ENCODE data around the gene PEX7.
A peak's percentile ranks its signal among the peaks of the same experiment; 100 is the strongest.

The PEX7 gene

GRCh38 chr6:136822376-136823127 lies at the start of gene PEX7:
Gene PEX7, plus strand, starts transcription at chr6:136822592. Its CDS starts 74 bp downstream, at chr6:136822666.
- peaks cover 9% of the 10 kb centered on the region for H3K4me1 ChIP-seq
- in situ Hi-C loops (cut with MboI; ENCODE audit: low sequenced_read_pairs) = no loop called here
- DNase-seq (ENCODE audit: low spot score in 2 of 2) = peak; percentile 88 to 92
- H3K9me3 ChIP-seq = no peaks in the 10 kb centered on the region
- 0 out of 2 replicates have a peak, but pooled peaks cover 4% of the 10 kb centered on the region for H3K36me3 ChIP-seq (replicated peaks)
- H3K27me3 ChIP-seq (ENCODE audit: low read depth) = no peaks in the 10 kb centered on the region
- H3K4me3 ChIP-seq = peak within 1 kb of the TSS; percentile 39

GRCh38 chr6:136772685-136773472 lies 49.5 kb upstream of the PEX7 start:
- H3K9me3 ChIP-seq = no peaks in the 10 kb centered on the region
- peak in 1 of 2 experiments; percentile 27 for DNase-seq (ENCODE audit: low spot score in 2 of 2)
- H3K27me3 ChIP-seq (ENCODE audit: low read depth) = no peaks in the 10 kb centered on the region
- H3K4me3 ChIP-seq = no peak overlapping the region
- in situ Hi-C loops (cut with MboI; ENCODE audit: low sequenced_read_pairs) = no loop called here
- no peaks in the 10 kb centered on the region for H3K36me3 ChIP-seq (replicated peaks)
- peaks cover 44% of the 10 kb centered on the region for H3K4me1 ChIP-seq

- in situ Hi-C loops (cut with MboI; ENCODE audit: low sequenced_read_pairs) = no loop called here
- no peak for DNase-seq (ENCODE audit: low spot score in 2 of 2)
- H3K27me3 ChIP-seq (ENCODE audit: low read depth) = no peaks in the 10 kb centered on the region
- no peak overlapping the region for H3K4me3 ChIP-seq
- no peaks in the 10 kb centered on the region for H3K9me3 ChIP-seq
- no peaks in the 10 kb centered on the region for H3K36me3 ChIP-seq (replicated peaks)
- peaks cover 44% of the 10 kb centered on the region for H3K4me1 ChIP-seq
These were observed 49.0 kb upstream of the PEX7 start for GRCh38 chr6:136773473-136773796.

GRCh38 chr6:136774228-136775041 lies 48.0 kb upstream of the PEX7 start:
- in situ Hi-C loops (cut with MboI; ENCODE audit: low sequenced_read_pairs) = loop anchor here (25.0 kb wide), 1 partner anchor 487 kb away; the partner anchor contains the start of gene BCLAF1
- no peaks in the 10 kb centered on the region for H3K9me3 ChIP-seq
- no peaks in the 10 kb centered on the region for H3K27me3 ChIP-seq (ENCODE audit: low read depth)
- peaks cover 45% of the 10 kb centered on the region for H3K4me1 ChIP-seq
- peak in 1 of 2 experiments; percentile 84 for DNase-seq (ENCODE audit: low spot score in 2 of 2)
- no peak overlapping the region for H3K4me3 ChIP-seq
- H3K36me3 ChIP-seq (replicated peaks) = no peaks in the 10 kb centered on the region

- Histone ChIP-seq H3K9me3 (no peaks in the 10 kb centered on the region), H3K27me3 (ENCODE audit: low read depth) (no peaks in the 10 kb centered on the region), H3K4me3 (no peak overlapping the region), H3K36me3 (replicated peaks) (no peaks in the 10 kb centered on the region), H3K4me1 (peaks cover 52% of the 10 kb centered on the region)
- in situ Hi-C loops (cut with MboI; ENCODE audit: low sequenced_read_pairs) = loop anchor here (25.0 kb wide), 1 partner anchor 488 kb away; the partner anchor contains the start of gene BCLAF1
- no peak for DNase-seq (ENCODE audit: low spot score in 2 of 2)
These were observed 47.3 kb upstream of the PEX7 start for GRCh38 chr6:136775081-136775480.

- H3K4me3 ChIP-seq = no peak overlapping the region
- no peaks in the 10 kb centered on the region for H3K9me3 ChIP-seq
- no peaks in the 10 kb centered on the region for H3K36me3 ChIP-seq (replicated peaks)
- H3K4me1 ChIP-seq = peaks cover 54% of the 10 kb centered on the region
- in situ Hi-C loops (cut with MboI; ENCODE audit: low sequenced_read_pairs) = loop anchor here (25.0 kb wide), 1 partner anchor 488 kb away; the partner anchor contains the start of gene BCLAF1
- H3K27me3 ChIP-seq (ENCODE audit: low read depth) = no peaks in the 10 kb centered on the region
- DNase-seq (ENCODE audit: low spot score in 2 of 2) = no peak
These were observed 46.8 kb upstream of the PEX7 start for GRCh38 chr6:136775548-136775947.

- in situ Hi-C loops (cut with MboI; ENCODE audit: low sequenced_read_pairs) = loop anchor here (25.0 kb wide), 1 partner anchor 490 kb away; the partner anchor contains the start of gene BCLAF1
- Histone ChIP-seq H3K4me1 (peaks cover 48% of the 10 kb centered on the region), H3K4me3 (no peak overlapping the region)
These were observed 44.7 kb upstream of the PEX7 start for GRCh38 chr6:136777651-136778050.

GRCh38 chr6:136779682-136780081 lies 42.7 kb upstream of the PEX7 start:
- Histone ChIP-seq H3K4me3 (no peak overlapping the region), H3K4me1 (peaks cover 30% of the 10 kb centered on the region), H3K27me3 (ENCODE audit: low read depth) (no peaks in the 10 kb centered on the region), H3K9me3 (no peaks in the 10 kb centered on the region), H3K36me3 (replicated peaks) (no peaks in the 10 kb centered on the region)
- in situ Hi-C loops (cut with MboI; ENCODE audit: low sequenced_read_pairs) = loop anchor here (25.0 kb wide), 1 partner anchor 492 kb away; the partner anchor contains the start of gene BCLAF1
- no peak for DNase-seq (ENCODE audit: low spot score in 2 of 2)

More at GRCh38 chr6:136777651-136778050, 44.7 kb upstream of the PEX7 start:
- H3K36me3 ChIP-seq (replicated peaks) = no peaks in the 10 kb centered on the region
- no peaks in the 10 kb centered on the region for H3K9me3 ChIP-seq
- no peak for DNase-seq (ENCODE audit: low spot score in 2 of 2)
- no peaks in the 10 kb centered on the region for H3K27me3 ChIP-seq (ENCODE audit: low read depth)

- no peaks in the 10 kb centered on the region for H3K9me3 ChIP-seq
- no peaks in the 10 kb centered on the region for H3K27me3 ChIP-seq (ENCODE audit: low read depth)
- peaks cover 17% of the 10 kb centered on the region for H3K4me1 ChIP-seq
- DNase-seq (ENCODE audit: low spot score in 2 of 2) = no peak
- no peak overlapping the region for H3K4me3 ChIP-seq
- no peaks in the 10 kb centered on the region for H3K36me3 ChIP-seq (replicated peaks)
- in situ Hi-C loops (cut with MboI; ENCODE audit: low sequenced_read_pairs) = loop anchor here (25.0 kb wide), 1 partner anchor 494 kb away; the partner anchor contains the start of gene BCLAF1
These were observed 41.4 kb upstream of the PEX7 start for GRCh38 chr6:136780972-136781371.

GRCh38 chr6:136782021-136782770 lies 40.2 kb upstream of the PEX7 start:
- in situ Hi-C loops (cut with MboI; ENCODE audit: low sequenced_read_pairs) = loop anchor here (25.0 kb wide), 1 partner anchor 495 kb away; the partner anchor contains the start of gene BCLAF1
- Histone ChIP-seq H3K9me3 (no peaks in the 10 kb centered on the region), H3K4me3 (no peak overlapping the region), H3K27me3 (ENCODE audit: low read depth) (no peaks in the 10 kb centered on the region), H3K36me3 (replicated peaks) (no peaks in the 10 kb centered on the region), H3K4me1 (peaks cover 13% of the 10 kb centered on the region)
- DNase-seq (ENCODE audit: low spot score in 2 of 2) = no peak

GRCh38 chr6:136783021-136783420 lies 39.4 kb upstream of the PEX7 start:
- in situ Hi-C loops (cut with MboI; ENCODE audit: low sequenced_read_pairs) = loop anchor here (25.0 kb wide), 1 partner anchor 496 kb away; the partner anchor contains the start of gene BCLAF1
- Histone ChIP-seq H3K27me3 (ENCODE audit: low read depth) (no peaks in the 10 kb centered on the region), H3K4me3 (no peak overlapping the region), H3K9me3 (no peaks in the 10 kb centered on the region), H3K36me3 (replicated peaks) (no peaks in the 10 kb centered on the region), H3K4me1 (peaks cover 21% of the 10 kb centered on the region)
- no peak for DNase-seq (ENCODE audit: low spot score in 2 of 2)

GRCh38 chr6:136783495-136784270 lies 38.7 kb upstream of the PEX7 start:
- no peak for DNase-seq (ENCODE audit: low spot score in 2 of 2)
- Histone ChIP-seq H3K27me3 (ENCODE audit: low read depth) (no peaks in the 10 kb centered on the region), H3K36me3 (replicated peaks) (no peaks in the 10 kb centered on the region), H3K4me3 (no peak overlapping the region), H3K9me3 (no peaks in the 10 kb centered on the region), H3K4me1 (peaks cover 24% of the 10 kb centered on the region)
- in situ Hi-C loops (cut with MboI; ENCODE audit: low sequenced_read_pairs) = loop anchor here (25.0 kb wide), 1 partner anchor 496 kb away; the partner anchor contains the start of gene BCLAF1

All from HAP-1 (cell line).